Neural cell (in vitro differentiated cells): ENCODE measurements around the gene SPATA9. TPM values are rescaled to one million over a fixed set of nuclear protein-coding genes. Genes with fewer than 3 reads are reported as not detected.

Source experiments
- H2AFZ ChIP-seq: fragments of 200-600, 300-800 bp; sonication (generic), shearing (Covaris generic); 2 replicates; pipeline ENCODE4 v1.6.0; 2014; ENCODE audit warnings: low read depth, mild to moderate bottlenecking, antibody characterized with exemption, low read length, moderate library complexity
- H3F3A ChIP-seq: fragments of 200-600 bp; shearing (Covaris generic); 2 replicates; pipeline ENCODE4 v1.6.1; 2016; ENCODE audit warnings: mild to moderate bottlenecking, moderate library complexity, mixed read lengths, antibody characterized with exemption, low read length; ENCODE audit not compliant: insufficient read depth, poor library complexity, severe bottlenecking
- H3K27ac ChIP-seq: fragments of 200-600, 300-800 bp; sonication (generic), shearing (Covaris generic); 2 replicates; pipeline ENCODE4 v1.5.1; 2014; ENCODE audit warnings: mild to moderate bottlenecking, low read length, moderate library complexity
- H3K27me3 ChIP-seq: fragments of 300-800, 200-600 bp; sonication (generic), shearing (Covaris generic); 2 replicates; pipeline ENCODE4 v1.6.0; 2014; ENCODE audit warnings: mild to moderate bottlenecking, low read depth, low read length, moderate library complexity; ENCODE audit not compliant: insufficient read depth
- H3K36me3 ChIP-seq: fragments of 300-800, 200-600 bp; sonication (generic), shearing (Covaris generic); 2 replicates; pipeline ENCODE4 v1.5.1; 2014; ENCODE audit warnings: mild to moderate bottlenecking, antibody characterized with exemption, low read length, moderate library complexity; ENCODE audit not compliant: insufficient read depth
- H3K4me2 ChIP-seq: fragments of 300-800, 200-600 bp; sonication (generic), shearing (Covaris generic); 2 replicates; pipeline ENCODE4 v1.6.0; 2014; ENCODE audit warnings: mild to moderate bottlenecking, low read length
- H3K4me3 ChIP-seq: fragments of 300-800, 200-600 bp; sonication (generic), shearing (Covaris generic); 2 replicates; pipeline ENCODE4 v1.5.1; 2014; ENCODE audit warnings: mild to moderate bottlenecking, low read length, moderate library complexity
- H3K79me2 ChIP-seq: fragments of 200-600 bp; shearing (Covaris generic); replicated peaks from 2 replicates; pipeline ENCODE4 v1.6.0; 2014; ENCODE audit warnings: mild to moderate bottlenecking, low read length, moderate library complexity; ENCODE audit not compliant: insufficient read depth
- H3K9ac ChIP-seq: fragments of 300-800, 200-600 bp; sonication (generic), shearing (Covaris generic); 2 replicates; pipeline ENCODE4 v1.6.1; 2016; ENCODE audit warnings: mild to moderate bottlenecking, low read length, mixed read lengths
- H3K9me2 ChIP-seq: fragments of 200-600 bp; shearing (Covaris generic); 2 replicates; pipeline ENCODE4 v1.6.1; 2016; ENCODE audit warnings: mild to moderate bottlenecking, low read length, mixed read lengths; ENCODE audit not compliant: insufficient read depth
- H3K9me3 ChIP-seq: fragments of 200-600, 300-800 bp; sonication (generic), shearing (Covaris generic); 2 replicates; pipeline ENCODE4 v1.6.1; 2016; ENCODE audit warnings: mild to moderate bottlenecking, mixed run types, low read length, moderate library complexity, mixed read lengths
- H4K20me1 ChIP-seq: fragments of 200-600 bp; shearing (Covaris generic); 2 replicates; pipeline ENCODE4 v1.6.1; 2016; ENCODE audit warnings: mild to moderate bottlenecking, mixed run types; ENCODE audit not compliant: insufficient read depth
- CTCF ChIP-seq: fragments of 450-650 bp; IDR thresholded peaks from 2 replicates; pipeline ENCODE4 v1.5.1; 2014; ENCODE audit warnings: antibody characterized with exemption, mild to moderate bottlenecking, moderate library complexity; ENCODE audit not compliant: poor library complexity, severe bottlenecking
- EP300 ChIP-seq: fragments of 450-650 bp; conservative IDR thresholded peaks from 2 replicates; pipeline ENCODE4 v1.6.1; 2014; ENCODE audit warnings: antibody characterized with exemption, mild to moderate bottlenecking, moderate library complexity; ENCODE audit not compliant: poor library complexity, severe bottlenecking
- EZH2 ChIP-seq: fragments of 200-600, 300-800 bp; shearing (Covaris generic), sonication (generic); IDR thresholded peaks from 2 replicates; pipeline ENCODE4 v1.6.1; 2014; ENCODE audit warnings: antibody characterized with exemption, low read length, borderline replicate concordance, mild to moderate bottlenecking; ENCODE audit not compliant: insufficient read depth, poor library complexity, severe bottlenecking
- MXI1 ChIP-seq: fragments of 450-650 bp; conservative IDR thresholded peaks from 2 replicates; pipeline ENCODE4 v1.6.1; 2014; ENCODE audit warnings: antibody characterized with exemption, mild to moderate bottlenecking; ENCODE audit not compliant: poor library complexity, severe bottlenecking
- POLR2AphosphoS5 ChIP-seq: IDR thresholded peaks from 2 replicates; pipeline ENCODE4 v1.6.1; 2012
- RAD21 ChIP-seq: fragments of 450-650 bp; conservative IDR thresholded peaks from 2 replicates; pipeline ENCODE4 v1.6.1; 2014; ENCODE audit warnings: antibody characterized with exemption, mild to moderate bottlenecking, moderate library complexity
- SMC3 ChIP-seq: fragments of 450-650 bp; conservative IDR thresholded peaks from 2 replicates; pipeline ENCODE4 v1.6.1; 2014; ENCODE audit warnings: antibody characterized with exemption, mild to moderate bottlenecking, moderate library complexity; ENCODE audit not compliant: poor library complexity
- TAF1 ChIP-seq: IDR thresholded peaks from 2 replicates; pipeline ENCODE4 v1.6.1; 2012; ENCODE audit warnings: low read depth
- polyA plus RNA-seq: library from polyadenylated mRNA; depleted of rRNA; stranded (reverse); fragments of >200 nt; gene quantifications from 2 replicates; pipeline ENCODE4 v1.2.3, GENCODE V29; 2014
- TF ChIP-seq, protein P1 (sequence below): IDR thresholded peaks from 2 replicates; pipeline ENCODE4 v1.6.1; 2012; ENCODE audit warnings: borderline replicate concordance

SPATA9 gene
- polyA plus RNA-seq, 1 donor from 2014 or later: 5.8 TPM

- no peak for TF ChIP-seq TAF1
- TF ChIP-seq MXI1: no peak
- no peak for TF ChIP-seq EP300
These were observed 38.9 kb upstream of the SPATA9 start (continued) for GRCh38 chr5:95721582-95722295.

GRCh38 chr5:95720094-95720786, 37.4 kb upstream of the SPATA9 start:
- Histone ChIP-seq H3K9me2 (no peaks in the 10 kb centered on the region), H2AFZ (no peak overlapping the region), H4K20me1 (no peaks in the 10 kb centered on the region), H3K27ac (no peak overlapping the region), H3K4me2 (no peak overlapping the region), H3K4me3 (no peak overlapping the region), H3K79me2 (no peaks in the 10 kb centered on the region), H3K36me3 (no peaks in the 10 kb centered on the region), H3K27me3 (no peaks in the 10 kb centered on the region), H3K9ac (no peak overlapping the region), H3F3A (no peaks in the 10 kb centered on the region), H3K9me3 (no peaks in the 10 kb centered on the region)
- TF ChIP-seq SMC3 (no peak), RAD21 (no peak), POLR2AphosphoS5 (no peak), EZH2 (no peak), EP300 (no peak), MXI1 (no peak), TAF1 (no peak), CTCF (no peak)
- TF ChIP-seq, protein P1, sequence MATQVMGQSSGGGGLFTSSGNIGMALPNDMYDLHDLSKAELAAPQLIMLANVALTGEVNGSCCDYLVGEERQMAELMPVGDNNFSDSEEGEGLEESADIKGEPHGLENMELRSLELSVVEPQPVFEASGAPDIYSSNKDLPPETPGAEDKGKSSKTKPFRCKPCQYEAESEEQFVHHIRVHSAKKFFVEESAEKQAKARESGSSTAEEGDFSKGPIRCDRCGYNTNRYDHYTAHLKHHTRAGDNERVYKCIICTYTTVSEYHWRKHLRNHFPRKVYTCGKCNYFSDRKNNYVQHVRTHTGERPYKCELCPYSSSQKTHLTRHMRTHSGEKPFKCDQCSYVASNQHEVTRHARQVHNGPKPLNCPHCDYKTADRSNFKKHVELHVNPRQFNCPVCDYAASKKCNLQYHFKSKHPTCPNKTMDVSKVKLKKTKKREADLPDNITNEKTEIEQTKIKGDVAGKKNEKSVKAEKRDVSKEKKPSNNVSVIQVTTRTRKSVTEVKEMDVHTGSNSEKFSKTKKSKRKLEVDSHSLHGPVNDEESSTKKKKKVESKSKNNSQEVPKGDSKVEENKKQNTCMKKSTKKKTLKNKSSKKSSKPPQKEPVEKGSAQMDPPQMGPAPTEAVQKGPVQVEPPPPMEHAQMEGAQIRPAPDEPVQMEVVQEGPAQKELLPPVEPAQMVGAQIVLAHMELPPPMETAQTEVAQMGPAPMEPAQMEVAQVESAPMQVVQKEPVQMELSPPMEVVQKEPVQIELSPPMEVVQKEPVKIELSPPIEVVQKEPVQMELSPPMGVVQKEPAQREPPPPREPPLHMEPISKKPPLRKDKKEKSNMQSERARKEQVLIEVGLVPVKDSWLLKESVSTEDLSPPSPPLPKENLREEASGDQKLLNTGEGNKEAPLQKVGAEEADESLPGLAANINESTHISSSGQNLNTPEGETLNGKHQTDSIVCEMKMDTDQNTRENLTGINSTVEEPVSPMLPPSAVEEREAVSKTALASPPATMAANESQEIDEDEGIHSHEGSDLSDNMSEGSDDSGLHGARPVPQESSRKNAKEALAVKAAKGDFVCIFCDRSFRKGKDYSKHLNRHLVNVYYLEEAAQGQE: no peak

DNA sequence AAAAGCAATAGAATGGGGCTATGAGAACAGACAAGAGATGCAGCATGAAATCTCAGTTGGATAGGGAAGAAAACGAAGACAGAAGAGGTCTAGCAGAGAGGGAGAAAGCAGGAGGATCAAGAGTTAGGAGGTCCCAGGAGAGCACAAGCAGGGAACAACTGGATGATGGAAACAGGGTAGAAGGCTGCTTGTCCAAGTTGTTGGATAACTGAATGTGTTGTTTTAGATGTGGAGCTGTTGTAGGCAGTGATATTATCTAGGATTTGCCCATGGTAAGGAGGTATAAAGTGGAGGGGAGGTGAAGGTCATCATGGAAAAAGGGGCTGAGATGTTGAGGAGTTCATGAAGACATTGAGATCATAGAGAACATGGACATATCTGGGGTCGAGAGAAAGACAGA, 35.9 kb upstream of the SPATA9 start:
- no peaks in the 10 kb centered on the region for H3K9me2 ChIP-seq
- no peaks in the 10 kb centered on the region for H3K27me3 ChIP-seq
- no peak overlapping the region for H2AFZ ChIP-seq
- no peaks in the 10 kb centered on the region for H3K79me2 ChIP-seq
- H3K27ac ChIP-seq: no peak overlapping the region
- no peak overlapping the region for H3K4me2 ChIP-seq
- no peaks in the 10 kb centered on the region for H4K20me1 ChIP-seq
- H3F3A ChIP-seq: no peaks in the 10 kb centered on the region
- H3K36me3 ChIP-seq: no peaks in the 10 kb centered on the region
- H3K9me3 ChIP-seq: no peaks in the 10 kb centered on the region
- TF ChIP-seq SMC3: no peak
- TF ChIP-seq, protein P1: no peak
- TF ChIP-seq EP300: no peak
- no peak for TF ChIP-seq CTCF
- no peak for TF ChIP-seq TAF1
- TF ChIP-seq EZH2: no peak
- no peak for TF ChIP-seq MXI1
- no peak for TF ChIP-seq POLR2AphosphoS5
- H3K4me3 ChIP-seq: no peak overlapping the region
- no peak overlapping the region for H3K9ac ChIP-seq
